Esophagus muscularis mucosa (tissue), 4 donors: ENCODE data around the gene ZNF700. TPM values are rescaled to one million over a fixed set of nuclear protein-coding genes. Genes with fewer than 3 reads are reported as not detected.
"Not testable (repeated sequence)": the region's sequence is repeated elsewhere in the genome, so short reads cannot be mapped to it uniquely, and the experiment has no call there.

Experiments
- DNase-seq: peaks from one replicate; pipeline ENCODE4 v3.0.0-alpha.2; 2017; ENCODE audit errors: extremely low spot score
- H3K27ac ChIP-seq, 4 donors: fragments of 200-600 bp; sonication (generic); replicated peaks in 1 of 4; 1 replicate in 3 of 4; 2 replicates in 1 of 4; pipeline ENCODE4 v1.5.1; 2016 to 2019; ENCODE audit warnings: mild to moderate bottlenecking in 1 of 4
- H3K27me3 ChIP-seq, 4 donors: fragments of 200-600 bp; sonication (generic); one replicate each; pipeline versions ENCODE4 v1.5.1 to v1.6.0; 2016 to 2019
- H3K36me3 ChIP-seq, 4 donors: fragments of 200-600 bp; sonication (generic); one replicate each; pipeline ENCODE4 v1.5.1; 2016 to 2019
- H3K4me1 ChIP-seq, 4 donors: fragments of 200-600 bp; sonication (generic); one replicate each; pipeline ENCODE4 v1.5.1; 2016 to 2019
- H3K4me3 ChIP-seq, 4 donors: fragments of 200-600 bp; sonication (generic); 1 replicate in 2 of 4; 2 replicates in 2 of 4; pipeline ENCODE4 v1.5.1; 2016 to 2019; ENCODE audit warnings: mild to moderate bottlenecking in 4 of 4, moderate library complexity in 1 of 4
- H3K9me3 ChIP-seq, 4 donors: fragments of 200-600 bp; sonication (generic); 1 replicate in 3 of 4; 2 replicates in 1 of 4; pipeline ENCODE4 v1.5.1; 2016 to 2019
- CTCF ChIP-seq, 3 experiments: fragments of 200-600 bp in 2 of 3; fragments of 450-650 bp in 1 of 3; sonication (generic) in 2 of 3; IDR thresholded peaks; one replicate each; pipeline ENCODE4 v1.5.1; 2017 to 2019; ENCODE audit warnings: antibody characterized with exemption in 3 of 3, mild to moderate bottlenecking in 2 of 3, moderate library complexity in 1 of 3
- EP300 ChIP-seq: sonication (generic); formaldehyde crosslinking; IDR thresholded peaks from one replicate; pipeline ENCODE4 v1.6.1; 2017; ENCODE audit warnings: antibody characterized with exemption
- POLR2A ChIP-seq: fragments of 450-650 bp; IDR thresholded peaks from one replicate; pipeline ENCODE4 v1.6.1; 2017; ENCODE audit warnings: antibody characterized with exemption, moderate library complexity, mild to moderate bottlenecking, low read depth
- POLR2AphosphoS5 ChIP-seq, 2 donors: sonication (generic); formaldehyde crosslinking; IDR thresholded peaks; one replicate each; pipeline ENCODE4 v1.6.1; 2017; ENCODE audit warnings: antibody characterized with exemption in 2 of 2
- WGBS: methylation state at CpG from one replicate; pipeline ENCODE4 v1.1.5; 2018; 5-methylcytosine and 5-hydroxymethylcytosine counted together
- intact Hi-C: fragments of 100-400 bp; cut with DNase I; formaldehyde crosslinking; loops from one replicate; pipeline ENCODE4 v1.15.1; 2023
- total RNA-seq, 4 donors: library from RNA; depleted of rRNA; stranded (reverse); fragments of >200 nt; gene quantifications; one replicate each; pipeline versions ENCODE4 v1.1.0 to v1.2.1, GENCODE V29; 2016

The ZNF700 gene
- total RNA-seq, 4 donors from 2014 or later = 7.6 to 12.0 (median 9.5) TPM

- Histone ChIP-seq H3K36me3 (no peaks in the 10 kb centered on the region), H3K9me3 (peaks cover 0 to 6% (median under 1%) of the 10 kb centered on the region in 4 donors), H3K27ac (no peak overlapping the region), H3K4me1 (no peaks in the 10 kb centered on the region), H3K4me3 (no peak overlapping the region), H3K27me3 (no peaks in the 10 kb centered on the region)
- no peak for DNase-seq
- no peak for TF ChIP-seq POLR2A
- no peak for TF ChIP-seq CTCF (IDR thresholded peaks at IDR 0.05)
- no peak for TF ChIP-seq POLR2AphosphoS5 (IDR thresholded peaks at IDR 0.05)
- TF ChIP-seq EP300 = no peak
- WGBS = 94% methylated on average over 6 of the region's 6 CpGs
- intact Hi-C loops = no loop called here
Measured at GRCh38 chr19:11894851-11895250, 30.1 kb upstream of the ZNF700 start.

- peaks cover 6 to 58% (median 48%) of the 10 kb centered on the region in 4 donors for H3K9me3 ChIP-seq
- H3K27ac ChIP-seq = no peak overlapping the region
- WGBS = 100% methylated on average over 3 of the region's 3 CpGs
- intact Hi-C loops = no loop called here
- DNase-seq = no peak
- no peaks in the 10 kb centered on the region for H3K4me1 ChIP-seq
- no peak for TF ChIP-seq POLR2AphosphoS5 (IDR thresholded peaks at IDR 0.05)
- TF ChIP-seq EP300 = no peak
- no peak for TF ChIP-seq POLR2A
- TF ChIP-seq CTCF (IDR thresholded peaks at IDR 0.05) = no peak
- no peaks in the 10 kb centered on the region for H3K27me3 ChIP-seq
- no peak overlapping the region for H3K4me3 ChIP-seq
- H3K36me3 ChIP-seq = peaks cover 19 to 33% (median 26%) of the 10 kb centered on the region in 4 donors
Measured at GRCh38 chr19:11902228-11902627, 22.7 kb upstream of the ZNF700 start.

- no peak for TF ChIP-seq EP300
- no peak for TF ChIP-seq CTCF (IDR thresholded peaks at IDR 0.05)
- no peak for TF ChIP-seq POLR2AphosphoS5 (IDR thresholded peaks at IDR 0.05)
- TF ChIP-seq POLR2A = no peak
- H3K36me3 ChIP-seq = peaks cover 19 to 33% (median 26%) of the 10 kb centered on the region in 4 donors
- DNase-seq = no peak
- 91% methylated on average over 3 of the region's 3 CpGs for WGBS
- no peak overlapping the region for H3K27ac ChIP-seq
- H3K4me3 ChIP-seq = no peak overlapping the region
- no peaks in the 10 kb centered on the region for H3K4me1 ChIP-seq
- no peaks in the 10 kb centered on the region for H3K27me3 ChIP-seq
- peaks cover 6 to 73% (median 63%) of the 10 kb centered on the region in 4 donors for H3K9me3 ChIP-seq
- intact Hi-C loops = no loop called here
Measured at GRCh38 chr19:11905928-11906327, 19.0 kb upstream of the ZNF700 start.

- WGBS = 96% methylated on average over 1 of the region's 1 CpG
Measured at GRCh38 chr19:11911937-11912336, 13.0 kb upstream of the ZNF700 start.

GRCh38 chr19:11914417-11915051, 10.4 kb upstream of the ZNF700 start:
- WGBS = 95% methylated on average over 3 of the region's 4 CpGs
- H3K4me3 ChIP-seq, intact Hi-C loops, H3K4me1 ChIP-seq, H3K36me3 ChIP-seq, H3K27ac ChIP-seq, DNase-seq, H3K27me3 ChIP-seq: not testable (repeated sequence)
- peaks cover 0 to 44% (median 37%) of the 10 kb centered on the region in 4 donors for H3K9me3 ChIP-seq

More at GRCh38 chr19:11911937-11912336, 13.0 kb upstream of the ZNF700 start:
- H3K4me1 ChIP-seq, H3K27ac ChIP-seq, intact Hi-C loops, H3K36me3 ChIP-seq, H3K4me3 ChIP-seq, H3K27me3 ChIP-seq, DNase-seq: not testable (repeated sequence)
- peaks cover 0 to 69% (median 50%) of the 10 kb centered on the region in 4 donors for H3K9me3 ChIP-seq
